H1 (cell line): Measurements from ENCODE around the gene SUMF1. TPM values are rescaled to one million over a fixed set of nuclear protein-coding genes. Genes with fewer than 3 reads are reported as not detected.

Experiments
- BRCA1 ChIP-seq: IDR thresholded peaks from 2 replicates; pipeline ENCODE4 v1.6.1; 2012; ENCODE audit warnings: low read depth, low read length, improper control_type of control experiment
- EGR1 ChIP-seq: IDR thresholded peaks from 2 replicates; pipeline ENCODE4 v1.6.1; 2011; ENCODE audit warnings: low read depth, low read length, borderline replicate concordance
- polyA plus RNA-seq, 7 experiments: library from polyadenylated mRNA; depleted of rRNA in 3 of 7; stranded (reverse) in 5 of 7; unstranded in 2 of 7; fragments of >200 nt in 5 of 7; fragments of 200-250 nt in 2 of 7; gene quantifications; 1 replicate in 5 of 7; 2 replicates in 1 of 7; 4 replicates in 1 of 7; pipeline versions ENCODE4 v1.2.1 to v1.2.3, GENCODE V29; 2011 to 2013; ENCODE audit warnings: missing spikeins in 2 of 7, mixed read lengths in 2 of 7
- total RNA-seq: library from RNA; stranded (reverse); fragmentation: NEBNext Ultra II Directional; extraction: Animal tissue kit (Norgen Biotek cat#: 25700); gene quantifications from 2 replicates; pipeline ENCODE4 v1.2.1, GENCODE V29; 2021

The SUMF1 gene
- total and polyA plus RNA-seq, 2 of the 8 experiments (the other 6 are each of a cell fraction or from before 2014, with no cell fraction given): 12.5 to 15.0 TPM

GRCh38 chr3:4401441-4401840 is 65.6 kb downstream of the SUMF1 start (continued):
- TF ChIP-seq BRCA1: no peak
- no peak for TF ChIP-seq EGR1
